UCSD-AML1 (cell line): ENCODE results near the gene PGP.

Source experiments
- DNase-seq: peaks from one replicate; lab custom pipeline; 2025; ENCODE audit not compliant: unreplicated experiment; lab: John Stamatoyannopoulos, UW

PGP gene

GRCh38 chr16:2183671-2184070 is 31.0 kb downstream of the PGP start:
- no peak for DNase-seq

DNA sequence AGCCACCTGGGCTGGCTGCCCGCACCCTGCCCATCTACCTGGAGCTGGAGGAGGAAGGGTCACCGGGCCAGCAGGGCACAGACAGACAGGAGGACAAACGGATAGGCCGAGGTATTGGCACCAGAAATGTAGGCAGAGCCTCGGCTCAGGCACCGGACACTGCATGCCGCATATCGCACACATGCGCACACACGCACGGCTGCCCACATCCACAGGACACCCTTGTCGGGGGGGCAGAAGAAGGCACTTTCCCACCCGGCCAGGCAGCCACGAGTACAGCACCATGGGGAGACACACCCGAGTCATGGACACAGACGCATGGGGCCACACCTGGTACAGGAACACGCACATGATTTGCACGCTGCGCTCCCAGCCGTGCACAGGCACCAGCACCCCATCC is 32.7 kb downstream of the PGP start:
- DNase-seq, result no peak

DNA sequence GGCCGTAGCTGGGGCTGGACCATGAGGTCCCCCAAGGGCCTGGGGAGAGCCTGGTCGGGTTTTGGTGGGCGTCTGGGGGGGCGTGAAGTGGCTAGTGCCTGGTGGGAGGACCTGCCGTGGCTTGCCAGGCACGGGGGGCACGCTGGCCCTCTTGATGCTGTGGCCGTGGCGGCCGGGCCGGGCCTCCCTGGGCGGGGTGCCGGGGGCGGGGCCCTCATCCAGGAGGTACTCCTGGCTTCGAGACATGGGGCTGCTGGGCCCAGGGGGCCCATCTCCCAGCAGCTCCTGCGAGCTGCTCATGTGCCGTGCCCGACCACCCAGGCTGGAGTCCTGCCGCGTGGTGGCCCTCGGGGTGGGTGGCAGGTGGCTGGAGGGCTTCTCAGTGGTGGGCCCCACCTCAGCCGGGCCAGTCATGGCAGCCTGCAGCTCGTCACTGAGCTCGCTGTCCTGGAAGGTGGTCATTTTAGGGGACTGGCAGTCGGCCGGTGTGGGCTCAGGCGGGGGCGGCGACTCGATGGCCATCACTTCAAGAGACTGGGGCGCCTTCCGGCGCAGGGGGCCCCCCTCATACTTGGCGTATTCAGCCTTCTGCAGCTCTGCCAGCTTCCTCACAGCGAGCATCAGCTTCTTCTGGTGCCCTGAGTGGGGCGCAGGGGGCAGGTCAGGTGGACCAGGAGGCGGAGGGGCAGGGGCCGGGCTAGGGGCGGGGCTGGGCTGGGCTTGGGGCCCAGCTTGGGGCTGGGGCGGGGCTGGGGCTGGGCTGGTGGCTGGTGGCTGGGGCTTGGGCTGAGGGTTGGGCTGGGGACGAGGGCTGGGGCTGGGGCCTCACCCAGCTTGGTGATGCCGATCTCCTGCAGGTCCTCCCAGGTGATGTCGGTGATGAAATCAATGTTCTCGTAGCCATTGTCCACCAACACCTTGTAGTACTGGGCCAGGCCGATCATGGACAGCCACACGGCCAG is 33.4 kb downstream of the PGP start:
- DNase-seq, result no peak

DNA sequence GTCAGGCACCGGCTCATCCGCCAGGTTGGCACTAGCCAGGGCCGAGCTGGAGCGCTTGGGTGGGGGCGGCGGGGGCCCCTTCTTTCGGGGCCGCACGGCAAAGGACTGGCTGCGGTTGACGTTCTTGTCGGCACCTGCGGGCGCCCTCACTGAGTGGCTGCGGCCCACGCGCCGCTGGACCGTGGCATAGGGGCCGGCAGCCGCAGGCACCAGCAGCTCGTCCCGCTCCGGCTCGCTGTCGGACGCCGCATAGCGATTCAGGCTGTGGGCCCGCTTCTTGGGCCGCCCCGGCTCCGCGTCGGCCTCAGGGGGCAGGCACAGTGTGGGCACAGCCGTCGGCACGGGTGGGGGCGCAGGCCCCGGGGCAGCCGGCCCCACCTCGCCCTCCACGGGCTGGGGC is 34.2 kb downstream of the PGP start:
- no peak for DNase-seq

- no peak for DNase-seq
Measured at GRCh38 chr16:2179576-2179975, 35.1 kb downstream of the PGP start.

- no peak for DNase-seq
Measured at GRCh38 chr16:2179107-2179501, 35.5 kb downstream of the PGP start.

GRCh38 chr16:2178321-2179106 is 36.1 kb downstream of the PGP start:
- no peak for DNase-seq

GRCh38 chr16:2177561-2177960 is 37.1 kb downstream of the PGP start:
- no peak for DNase-seq

DNA sequence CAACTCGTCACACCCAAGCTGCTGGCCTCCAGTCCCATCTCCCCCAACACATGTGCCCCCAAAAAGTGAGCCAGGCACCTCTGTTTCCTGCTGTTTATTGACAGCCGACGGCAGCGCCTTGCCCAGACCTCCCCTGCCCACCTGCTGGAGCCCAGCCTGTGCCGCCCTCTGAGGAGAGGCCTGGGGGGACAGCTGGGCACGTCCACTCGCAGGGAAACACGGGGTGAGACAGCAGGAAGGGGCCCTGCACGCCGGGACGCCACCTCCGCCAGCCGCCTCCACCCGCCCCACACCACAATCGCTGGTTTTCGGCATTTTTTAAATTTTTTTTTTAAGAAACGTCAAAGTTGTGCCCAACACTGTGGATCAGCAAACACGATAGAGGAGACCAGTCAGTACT is 37.5 kb downstream of the PGP start:
- DNase-seq, result no peak

GRCh38 chr16:2176047-2176446 is 38.6 kb downstream of the PGP start:
- DNase-seq, result no peak

GRCh38 chr16:2175454-2175853 is 39.2 kb downstream of the PGP start:
- DNase-seq, result no peak

DNA sequence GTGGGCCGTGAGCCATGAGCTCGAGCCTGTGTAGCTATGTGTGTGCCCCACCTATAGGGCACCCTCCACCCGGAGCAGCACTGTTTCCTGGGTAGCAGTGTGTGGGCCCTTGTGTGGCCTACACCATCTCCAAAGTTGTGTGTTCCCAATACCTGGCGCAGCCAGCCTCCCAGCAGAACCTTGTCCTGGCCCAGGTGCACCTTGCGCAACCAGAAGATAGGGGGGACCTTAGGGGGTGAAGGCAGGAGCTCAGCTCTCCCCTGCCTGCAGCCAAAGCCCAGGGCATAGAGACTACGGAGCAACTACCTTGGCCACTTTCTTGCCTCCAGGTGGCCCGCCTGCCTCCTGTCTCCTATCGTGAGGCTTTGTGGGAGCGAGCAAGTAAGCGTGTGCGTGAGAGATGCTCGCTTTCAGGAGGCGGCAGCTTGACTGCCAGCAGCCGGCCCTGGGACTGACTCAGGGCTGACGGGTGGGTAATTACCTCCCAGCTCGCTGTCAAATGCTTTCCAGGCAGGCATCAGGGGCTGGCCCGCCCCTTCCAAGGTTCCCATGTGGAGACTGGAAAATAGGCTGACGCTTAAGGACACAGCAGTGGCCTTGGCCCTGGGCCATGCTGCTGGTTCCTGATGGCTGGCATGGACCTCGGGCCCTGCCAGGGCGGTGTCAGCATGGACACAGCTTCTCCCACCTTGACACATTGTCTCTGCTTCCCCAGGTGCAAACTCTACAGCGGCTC is 40.1 kb downstream of the PGP start:
- DNase-seq, result no peak

DNA sequence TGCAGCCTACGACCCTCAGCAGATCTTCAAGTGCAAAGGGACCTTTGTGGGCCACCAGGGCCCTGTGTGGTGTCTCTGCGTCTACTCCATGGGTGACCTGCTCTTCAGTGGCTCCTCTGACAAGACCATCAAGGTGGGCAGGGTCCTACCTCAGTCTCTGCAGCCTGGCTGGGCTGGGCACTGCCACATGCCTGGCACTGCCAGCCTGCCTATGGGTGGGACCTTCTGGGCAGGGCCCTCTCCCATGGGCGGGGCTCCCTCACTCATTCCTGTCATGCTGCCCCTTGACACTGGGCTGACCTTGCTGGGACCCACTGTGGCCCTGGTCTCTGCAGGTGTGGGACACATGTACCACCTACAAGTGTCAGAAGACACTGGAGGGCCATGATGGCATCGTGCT is 40.7 kb downstream of the PGP start:
- DNase-seq, result no peak

- no peak for DNase-seq
Measured at GRCh38 chr16:2173366-2173765, 41.3 kb downstream of the PGP start.

DNA sequence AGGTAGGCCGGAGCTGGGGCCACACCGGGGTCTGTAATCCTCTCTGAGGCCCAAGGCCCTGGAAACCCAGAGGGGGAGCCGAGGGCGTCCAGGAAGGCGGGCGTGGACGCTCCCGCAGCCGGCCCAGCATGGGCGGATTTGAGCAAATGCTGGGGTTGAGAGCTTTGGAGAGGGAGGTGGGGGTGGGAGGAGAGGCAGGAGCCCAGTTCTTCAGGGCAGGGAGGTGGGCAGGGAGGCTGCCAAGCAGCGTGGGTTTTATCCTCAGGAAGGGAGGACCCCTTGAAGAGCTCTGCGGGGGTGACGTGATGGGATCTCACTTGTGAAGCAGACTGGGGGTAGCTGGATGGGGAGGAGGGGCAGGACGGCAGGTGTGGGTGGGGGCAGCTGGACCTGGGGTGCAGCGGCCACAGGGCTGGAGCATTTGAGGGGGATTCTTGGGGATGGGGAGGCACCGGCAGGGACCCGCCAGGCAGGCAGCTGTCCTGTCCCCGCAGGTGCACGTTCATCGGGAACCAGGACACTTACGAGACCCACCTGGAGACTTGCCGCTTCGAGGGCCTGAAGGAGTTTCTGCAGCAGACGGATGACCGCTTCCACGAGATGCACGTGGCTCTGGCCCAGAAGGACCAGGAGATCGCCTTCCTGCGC is 41.8 kb downstream of the PGP start:
- DNase-seq, result no peak

DNA sequence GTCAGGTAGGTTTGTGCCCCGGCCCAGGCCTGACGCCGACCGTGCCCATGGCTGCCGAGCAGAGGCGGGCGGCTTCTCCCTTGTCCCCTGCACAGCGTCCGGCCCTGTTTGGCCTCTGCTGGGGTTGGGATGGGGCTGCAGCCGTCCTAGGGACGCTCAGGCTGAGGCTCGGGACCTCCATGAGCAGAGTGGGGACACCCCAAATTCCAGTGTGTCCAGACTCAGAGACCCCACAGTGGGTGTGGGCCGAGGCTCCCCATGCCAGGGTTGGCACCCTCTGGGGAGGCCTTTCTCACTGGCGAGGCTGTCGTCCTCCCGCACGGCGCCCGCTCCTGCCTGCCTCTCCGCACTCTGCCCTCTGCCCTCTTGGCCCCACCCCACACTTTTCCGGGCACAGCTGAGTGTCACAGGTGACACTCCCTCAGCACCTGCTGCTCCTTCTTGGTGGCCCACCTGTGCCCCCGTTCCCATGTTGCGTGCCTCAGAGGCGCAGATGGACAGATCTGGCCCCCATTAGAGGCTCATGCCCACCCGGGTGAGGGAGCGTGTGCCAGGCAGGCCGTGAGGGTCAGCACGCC is 43.0 kb downstream of the PGP start:
- no peak for DNase-seq

- DNase-seq, result no peak
Measured at GRCh38 chr16:2170587-2171435, 43.8 kb downstream of the PGP start.

DNA sequence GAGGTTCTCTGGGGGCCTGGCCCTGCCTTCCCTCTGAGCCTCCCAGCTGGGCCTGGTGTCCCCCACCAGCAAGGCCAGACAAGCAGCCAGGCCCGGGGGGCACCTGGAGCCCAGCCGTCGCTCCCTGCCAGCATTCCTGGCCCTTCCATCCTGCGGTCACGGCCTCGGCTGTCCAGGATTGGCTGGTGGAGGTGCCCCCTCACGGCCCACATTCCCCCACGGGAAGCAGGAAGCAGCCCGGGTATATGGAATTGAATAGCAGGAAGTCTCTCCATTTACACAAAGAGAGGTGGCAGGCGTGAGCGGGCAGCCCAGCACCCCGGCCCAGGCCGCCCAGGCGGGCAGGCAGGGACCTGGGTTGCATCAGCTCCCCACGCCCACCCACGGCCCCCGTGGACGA is 44.6 kb downstream of the PGP start:
- DNase-seq, result no peak

DNA sequence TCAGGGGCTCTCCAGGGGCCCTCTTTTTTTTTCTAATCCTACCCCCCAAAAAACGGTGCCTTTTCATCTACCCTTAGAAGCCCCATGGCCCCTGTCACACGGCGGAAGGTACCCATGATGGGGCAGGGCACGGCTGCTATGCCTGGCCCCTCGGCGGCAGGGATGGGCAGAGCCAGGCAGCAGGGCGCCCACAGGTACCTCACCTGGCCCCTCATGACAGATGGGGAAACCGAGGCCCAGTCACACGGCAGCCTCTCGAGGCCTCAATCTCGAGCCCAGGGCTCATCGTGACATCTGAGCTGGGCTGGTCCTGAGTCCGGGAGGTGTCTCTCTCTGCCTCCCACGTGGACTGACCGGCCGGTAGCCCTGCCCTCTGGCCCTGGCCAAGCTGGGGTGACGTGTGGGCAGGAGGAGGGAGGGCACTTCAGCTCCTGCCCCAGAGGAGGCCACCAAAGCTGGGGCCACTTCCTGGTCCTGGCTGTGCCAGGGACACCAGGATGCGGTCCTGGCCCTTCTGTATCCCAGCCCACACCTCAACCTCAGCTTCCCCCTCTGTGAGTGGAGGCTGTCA is 47.5 kb downstream of the PGP start:
- DNase-seq, result no peak
